K562 (cell line): Measurements from ENCODE around the gene COPS9. TPM values are rescaled to one million over a fixed set of nuclear protein-coding genes. Genes with fewer than 3 reads are reported as not detected.

Experiments used
- ATAC-seq: fragments of 200-7000 bp; cut with Tn5 transposase; 3 replicates; pipeline ENCODE4 v1.9.1; 2020; ENCODE audit warnings: moderate library complexity
- BruUV-seq: library from RNA; stranded (reverse); fragments of 400-500 nt; replicated peaks from 2 replicates; lab custom pipeline; 2021; lab: Mats Ljungman, UMichigan
- CTCF ChIA-PET: fragments of 300-600 bp; formaldehyde crosslinking; extraction: SDS; loops from one replicate; lab custom pipeline; 2021; ENCODE audit warnings: low intra/inter-chr PET ratio; lab: Yijun Ruan, JAX
- POLR2A ChIA-PET: fragments of 300-600, 350-650 bp; sonication (Branson Sonifier 250); formaldehyde crosslinking; extraction: SDS; loops from one replicate; lab custom pipeline; 2021; ENCODE audit warnings: antibody characterized with exemption, inconsistent platforms; lab: Yijun Ruan, JAX
- DNase-seq, 4 experiments: peaks; one replicate each; pipeline versions ENCODE4 v3.0.0 to v3.0.0-alpha.2; 2011 to 2018; ENCODE audit warnings: low spot score in 3 of 4, mixed read lengths in 3 of 4; ENCODE audit errors: extremely low read depth in 1 of 4
- FAIRE-seq: peaks from 2 replicates; lab custom pipeline; 2011; peaks lifted over from hg19 to GRCh38; lab: Jason Lieb, UNC
- H2AFZ ChIP-seq: 2 replicates; pipeline ENCODE4 v1.6.0; 2011; ENCODE audit warnings: low read depth, low read length, control low read depth, inconsistent platforms
- H3K27ac ChIP-seq: fragments of 200-600 bp; 3 replicates; pipeline ENCODE4 v1.8.0; 2011; ENCODE audit warnings: low read depth, mild to moderate bottlenecking, control low read depth, inconsistent platforms, low read length, moderate library complexity, mixed read lengths; ENCODE audit errors: extremely low read depth
- H3K27me3 ChIP-seq, 2 experiments: fragments of 300-600 bp in 1 of 2; 2 replicates in 1 of 2; 3 replicates in 1 of 2; pipeline versions ENCODE4 v1.6.0 to v1.8.0; 2011; ENCODE audit warnings: inconsistent platforms in 2 of 2, low read length in 2 of 2, mild to moderate bottlenecking in 1 of 2, mixed read lengths in 1 of 2, moderate library complexity in 1 of 2; ENCODE audit not compliant: control insufficient read depth in 2 of 2, insufficient read depth in 2 of 2
- H3K36me3 ChIP-seq: fragments of 300-600 bp; 3 replicates; pipeline ENCODE4 v1.8.0; 2011; ENCODE audit warnings: mild to moderate bottlenecking, low read length, inconsistent platforms; ENCODE audit not compliant: control insufficient read depth, insufficient read depth
- H3K4me1 ChIP-seq, 2 experiments: fragments of 200-600 bp in 1 of 2; replicated peaks in 1 of 2; 2 replicates in 1 of 2; 3 replicates in 1 of 2; pipeline versions ENCODE4 v1.5.1 to v1.8.0; 2011; ENCODE audit warnings: inconsistent platforms in 2 of 2, low read length in 2 of 2, mild to moderate bottlenecking in 1 of 2, mixed read lengths in 1 of 2, moderate library complexity in 1 of 2; ENCODE audit not compliant: control insufficient read depth in 2 of 2, insufficient read depth in 2 of 2
- H3K4me2 ChIP-seq: 2 replicates; pipeline ENCODE4 v1.6.1; 2011; ENCODE audit warnings: low read length, control low read depth, inconsistent platforms, mixed read lengths; ENCODE audit not compliant: insufficient read depth
- H3K4me3 ChIP-seq: fragments of 200-600 bp; sonication (generic), shearing (Covaris generic); 2 replicates; pipeline ENCODE4 v1.5.1; 2016; ENCODE audit warnings: control low read depth, inconsistent platforms
- H3K79me2 ChIP-seq: fragments of 200-600 bp; 3 replicates; pipeline ENCODE4 v1.8.0; 2011; ENCODE audit warnings: low read length, inconsistent platforms; ENCODE audit not compliant: control insufficient read depth, insufficient read depth
- H3K9ac ChIP-seq, 2 experiments: 2 replicates each; pipeline versions ENCODE4 v1.6.0 to v1.6.1; 2011; ENCODE audit warnings: low read depth in 2 of 2, low read length in 2 of 2, control low read depth in 1 of 2, inconsistent platforms in 1 of 2, mild to moderate bottlenecking in 1 of 2, mixed read lengths in 1 of 2; ENCODE audit not compliant: insufficient read depth in 1 of 2
- H3K9me1 ChIP-seq: one replicate; pipeline ENCODE4 v1.6.0; 2011; ENCODE audit warnings: inconsistent platforms, mild to moderate bottlenecking, low read length, moderate library complexity; ENCODE audit not compliant: control insufficient read depth, insufficient read depth
- H3K9me3 ChIP-seq: replicated peaks from 2 replicates; pipeline ENCODE4 v1.5.1; 2011; ENCODE audit warnings: low read depth, low read length, inconsistent platforms; ENCODE audit not compliant: control insufficient read depth, insufficient read depth
- H4K20me1 ChIP-seq: replicated peaks from 2 replicates; pipeline ENCODE4 v1.6.1; 2011; ENCODE audit warnings: low read length, inconsistent platforms, mixed read lengths; ENCODE audit not compliant: control insufficient read depth, insufficient read depth
- ARID4B ChIP-seq: sonication (generic); formaldehyde crosslinking; IDR thresholded peaks from 2 replicates; pipeline ENCODE4 v1.8.0; 2022; ENCODE audit warnings: mild to moderate bottlenecking, missing genetic modification reagents
- CBX2 ChIP-seq: fragments of 200-600 bp; sonication (generic); IDR thresholded peaks from one replicate; pipeline ENCODE4 v1.6.1; 2012; ENCODE audit warnings: mild to moderate bottlenecking, low read length, inconsistent platforms; ENCODE audit not compliant: insufficient read depth, poor library complexity, severe bottlenecking
- FOSL1 ChIP-seq: fragments of 200-800 bp; sonication (Bioruptor generic); conservative IDR thresholded peaks from 2 replicates; pipeline ENCODE4 v1.6.1; 2016; ENCODE audit warnings: missing genetic modification characterization, missing compliant biosample characterization
- HIVEP1 ChIP-seq: fragments of 250-450 bp; sonication (Bioruptor Pico); IDR thresholded peaks from 2 replicates; pipeline ENCODE4 v1.4.0; 2020; ENCODE audit warnings: mild to moderate bottlenecking
- HMGXB4 ChIP-seq: sonication (generic); formaldehyde crosslinking; IDR thresholded peaks from 2 replicates; pipeline ENCODE4 v1.8.1; 2023; ENCODE audit warnings: mild to moderate bottlenecking, missing genetic modification reagents
- MYNN ChIP-seq, 2 experiments: sonication (generic); formaldehyde crosslinking in 1 of 2; IDR thresholded peaks; 2 replicates each; pipeline versions ENCODE4 v1.5.0 to v1.6.1; 2016 to 2020; ENCODE audit warnings: antibody characterized with exemption in 1 of 2, missing genetic modification reagents in 1 of 2
- RAD51 ChIP-seq: fragments of 450-650 bp; IDR thresholded peaks from 2 replicates; pipeline ENCODE4 v1.7.1; 2016; ENCODE audit warnings: low read depth, mild to moderate bottlenecking, borderline replicate concordance
- RBBP5 ChIP-seq: fragments of 200-600 bp; sonication (generic); IDR thresholded peaks from 2 replicates; pipeline ENCODE4 v1.6.1; 2012; ENCODE audit warnings: borderline replicate concordance, mild to moderate bottlenecking, low read length, control low read depth, inconsistent platforms; ENCODE audit not compliant: insufficient read depth, poor library complexity, severe bottlenecking
- RBM34 ChIP-seq: fragments of 200-400 bp; formaldehyde crosslinking; IDR thresholded peaks from 2 replicates; pipeline ENCODE4 v1.6.1; 2018; ENCODE audit warnings: low read length, borderline replicate concordance; ENCODE audit not compliant: insufficient read depth
- SMAD2 ChIP-seq: fragments of 150-350 bp; IDR thresholded peaks from 2 replicates; pipeline ENCODE4 v1.6.1; 2014; ENCODE audit warnings: low read depth, mild to moderate bottlenecking, low read length
- SNIP1 ChIP-seq: fragments of 450-650 bp; IDR thresholded peaks from 2 replicates; pipeline ENCODE4 v1.7.1; 2017; ENCODE audit warnings: low read depth, mild to moderate bottlenecking
- TARDBP ChIP-seq: fragments of 450-650 bp; IDR thresholded peaks from 2 replicates; pipeline ENCODE4 v1.6.1; 2016
- TGIF2 ChIP-seq: sonication (generic); formaldehyde crosslinking; IDR thresholded peaks from 2 replicates; pipeline ENCODE4 v1.8.1; 2022; ENCODE audit warnings: mild to moderate bottlenecking, missing genetic modification reagents, moderate library complexity
- ZNF740 ChIP-seq, 3 experiments: fragments of 200-800 bp in 1 of 3; sonication (Bioruptor generic) in 1 of 3; sonication (generic) in 1 of 3; formaldehyde crosslinking in 1 of 3; IDR thresholded peaks; 2 replicates each; pipeline versions ENCODE4 v1.6.1 to v1.8.0; 2016 to 2022; ENCODE audit warnings: mild to moderate bottlenecking in 2 of 3, missing compliant biosample characterization in 2 of 3, missing genetic modification characterization in 2 of 3, missing genetic modification reagents in 1 of 3
- WGBS: fragments of 100-300 bp; shearing (Covaris generic); methylation state at CpG from one replicate; pipeline ENCODE4 v1.1.6; 2016; ENCODE audit warnings: low coverage, mixed read lengths; ENCODE audit not compliant: insufficient coverage; ENCODE audit errors: missing lambda C conversion rate; 5-methylcytosine and 5-hydroxymethylcytosine counted together
- in situ Hi-C: fragments of 300-500 bp; cut with MboI; formaldehyde crosslinking; loops from 4 replicates; pipeline ENCODE4 v1.15.0; 2018; ENCODE audit warnings: inconsistent platforms, mixed read lengths
- intact Hi-C: fragments of 100-400 bp; cut with micrococcal nuclease; formaldehyde crosslinking; loops from 2 replicates; pipeline ENCODE4 v1.14.2; 2022
- polyA plus RNA-seq, 8 experiments: library from polyadenylated mRNA; depleted of rRNA in 4 of 8; stranded (reverse) in 5 of 8; unstranded in 3 of 8; fragments of >200 nt; fragmentation: Nextera tagmentation in 2 of 8; fragmentation: Illumina TruSeq in 1 of 8; extraction: Ambion mirVana in 2 of 8; extraction: Trizol in 1 of 8; gene quantifications; 2 replicates each; pipeline versions ENCODE4 v1.2.1 to v1.2.3, GENCODE V29; 2011 to 2014; ENCODE audit warnings: inconsistent platforms in 1 of 8, missing spikeins in 1 of 8
- total RNA-seq, 7 experiments: library from RNA; depleted of rRNA in 6 of 7; stranded (reverse); fragments of >200 nt in 6 of 7; fragmentation: Illumina TruSeq in 2 of 7; extraction: Trizol in 2 of 7; gene quantifications; 2 replicates each; pipeline versions ENCODE4 v1.2.1 to v1.2.3, GENCODE V29; 2011 to 2021; ENCODE audit warnings: low replicate concordance in 1 of 7

Gene COPS9
- total and polyA plus RNA-seq, 9 of the 15 experiments (the other 6 are each of a cell fraction or from before 2014, with no cell fraction given), result 55.0 to 281 (median 99.9) TPM

- POLR2A ChIA-PET, result interaction anchor here (0.5 to 0.7 kb wide), 3 partner anchors 43 to 1022 kb away, joined by 3 read pairs; no protein-coding TSS in a partner anchor
- H3K9ac ChIP-seq, result no peak overlapping the region
- H3K27ac ChIP-seq, result no peak overlapping the region
- intact Hi-C loops (no loop called here), in situ Hi-C loops (no loop called here)
- BruUV-seq, result no TSS peak
- H2AFZ ChIP-seq, result no peak overlapping the region
- no peaks in the 10 kb centered on the region for H3K79me2 ChIP-seq
- 9% methylated on average over 10 of the region's 13 CpGs for WGBS
- no peaks in the 10 kb centered on the region for H3K4me1 ChIP-seq
- H3K27me3 ChIP-seq, result peaks cover 0 to 43% of the 10 kb centered on the region in 2 experiments; a peak in 3 of 5 replicates
- peaks cover 2% of the 10 kb centered on the region for H3K9me1 ChIP-seq
- no peak for FAIRE-seq
- H3K4me3 ChIP-seq, result no peak overlapping the region
- CTCF ChIA-PET, result no interaction called here
- H3K4me2 ChIP-seq, result no peak overlapping the region
- H4K20me1 ChIP-seq, result no peaks in the 10 kb centered on the region
- H3K9me3 ChIP-seq, result no peaks in the 10 kb centered on the region; the same call in 1 of the 2 replicates
- H3K36me3 ChIP-seq, result no peaks in the 10 kb centered on the region
- no peak for ATAC-seq
- DNase-seq, result no peak
- TF ChIP-seq SNIP1 (no peak), TARDBP (no peak), TGIF2 (CRISPR knock-in tag) (no peak), RBBP5 (no peak), ZNF740 (CRISPR knock-in tag; IDR thresholded peaks at IDR 0.05) (no peak), ZNF740 (tag; IDR thresholded peaks at IDR 0.05) (no peak), CBX2 (no peak), HIVEP1 (CRISPR knock-in tag) (no peak), SMAD2 (no peak), RAD51 (no peak), HMGXB4 (CRISPR knock-in tag) (no peak), ARID4B (no peak), FOSL1 (tag) (no peak), MYNN (IDR thresholded peaks at IDR 0.05) (no peak), MYNN (CRISPR knock-in tag; IDR thresholded peaks at IDR 0.05) (no peak), RBM34 (no peak)
Measured at GRCh38 chr2:240155745-240156390, 19.8 kb upstream of the COPS9 start.
